IMR-90 (cell line): ENCODE results near the gene HCFC1R1. TPM values are rescaled to one million over a fixed set of nuclear protein-coding genes. Genes with fewer than 3 reads are reported as not detected.
A peak's percentile ranks its signal among the peaks of the same experiment; 100 is the strongest.

Experiments used
- ATAC-seq: fragments of 200-7000 bp; cut with Tn5 transposase; 2 replicates; pipeline ENCODE4 v1.9.1; 2020; ENCODE audit warnings: low read depth, mild to moderate bottlenecking, moderate library complexity
- BruUV-seq: library from RNA; stranded (reverse); fragments of 400-500 nt; replicated peaks from 2 replicates; lab custom pipeline; 2021; lab: Mats Ljungman, UMichigan
- CTCF ChIA-PET: fragments of 300-600 bp; formaldehyde crosslinking; extraction: SDS; loops from one replicate; lab custom pipeline; 2021; ENCODE audit warnings: antibody characterized with exemption; lab: Yijun Ruan, JAX
- POLR2A ChIA-PET: fragments of 300-600 bp; sonication (Branson Sonifier 250); formaldehyde crosslinking; loops from one replicate; lab custom pipeline; 2022; ENCODE audit warnings: antibody characterized with exemption; ENCODE audit not compliant: unreplicated experiment; lab: Charles Lee
- DNase-seq: peaks from one replicate; pipeline ENCODE4 v3.0.0; 2013
- H2AFZ ChIP-seq: replicated peaks from 2 replicates; pipeline ENCODE3; 2013; ENCODE audit warnings: low read length, mild to moderate bottlenecking; ENCODE audit not compliant: poor library complexity
- H2AK5ac ChIP-seq: 2 replicates; pipeline ENCODE4 v1.6.1; 2013; ENCODE audit warnings: low read depth, low read length, inconsistent platforms
- H2AK9ac ChIP-seq: replicated peaks from 2 replicates; pipeline ENCODE3; 2013; ENCODE audit warnings: mild to moderate bottlenecking, low read depth, low read length, moderate library complexity; ENCODE audit not compliant: poor library complexity
- H2BK120ac ChIP-seq: 2 replicates; pipeline ENCODE4 v1.6.1; 2013; ENCODE audit warnings: low read depth, low read length, inconsistent platforms
- H2BK15ac ChIP-seq: 3 replicates; pipeline ENCODE4 v1.6.1; 2013; ENCODE audit warnings: low read depth, low read length, inconsistent platforms
- H2BK20ac ChIP-seq: 2 replicates; pipeline ENCODE4 v1.6.1; 2013; ENCODE audit warnings: low read depth, mild to moderate bottlenecking, inconsistent platforms, low read length, moderate library complexity
- H2BK5ac ChIP-seq: 2 replicates; pipeline ENCODE4 v1.6.1; 2013; ENCODE audit warnings: mild to moderate bottlenecking, low read depth, low read length, inconsistent platforms; ENCODE audit not compliant: poor library complexity, severe bottlenecking
- H3K14ac ChIP-seq: replicated peaks from 2 replicates; pipeline ENCODE4 v1.6.1; 2013; ENCODE audit warnings: low read depth, low read length, inconsistent platforms
- H3K18ac ChIP-seq: 2 replicates; pipeline ENCODE4 v1.6.1; 2013; ENCODE audit warnings: low read depth, low read length, control low read depth
- H3K23ac ChIP-seq: 2 replicates; pipeline ENCODE4 v1.6.1; 2013; ENCODE audit warnings: low read depth, low read length, inconsistent platforms
- H3K27ac ChIP-seq: 2 replicates; pipeline ENCODE4 v1.5.1; 2013; ENCODE audit warnings: mild to moderate bottlenecking, control low read depth, low read length; ENCODE audit not compliant: insufficient read depth
- H3K27me3 ChIP-seq: 2 replicates; pipeline ENCODE4 v1.6.1; 2013; ENCODE audit warnings: low read length; ENCODE audit not compliant: control insufficient read depth, insufficient read depth
- H3K36me3 ChIP-seq: 2 replicates; pipeline ENCODE4 v1.6.1; 2013; ENCODE audit warnings: low read length, mixed read lengths; ENCODE audit not compliant: control insufficient read depth, insufficient read depth
- H3K4ac ChIP-seq: 2 replicates; pipeline ENCODE4 v1.6.1; 2013; ENCODE audit warnings: low read depth, low read length, inconsistent platforms
- H3K4me1 ChIP-seq: 2 replicates; pipeline ENCODE4 v1.6.1; 2013; ENCODE audit warnings: low read length, mixed read lengths; ENCODE audit not compliant: control insufficient read depth, insufficient read depth
- H3K4me2 ChIP-seq: 2 replicates; pipeline ENCODE4 v1.6.1; 2013; ENCODE audit warnings: low read depth, mild to moderate bottlenecking, control low read depth, low read length, moderate library complexity
- H3K4me3 ChIP-seq: 2 replicates; pipeline ENCODE4 v1.5.1; 2013; ENCODE audit warnings: low read depth, mild to moderate bottlenecking, control low read depth, low read length, moderate library complexity; ENCODE audit not compliant: insufficient read depth
- H3K56ac ChIP-seq: 2 replicates; pipeline ENCODE4 v1.6.1; 2013; ENCODE audit warnings: low read length, inconsistent platforms; ENCODE audit not compliant: insufficient read depth; ENCODE audit errors: extremely low read depth
- H3K79me1 ChIP-seq, 2 experiments: 2 replicates each; pipeline ENCODE4 v1.6.1; 2013; ENCODE audit warnings: low read length in 2 of 2, inconsistent platforms in 1 of 2, low read depth in 1 of 2
- H3K9ac ChIP-seq: 2 replicates; pipeline ENCODE4 v1.6.1; 2013; ENCODE audit warnings: low read depth, low read length, control low read depth
- H3K9me1 ChIP-seq: 2 replicates; pipeline ENCODE4 v1.6.1; 2013; ENCODE audit warnings: low read length, inconsistent platforms; ENCODE audit not compliant: insufficient read depth
- H3K9me3 ChIP-seq: 2 replicates; pipeline ENCODE4 v1.6.1; 2013; ENCODE audit warnings: low read length; ENCODE audit not compliant: control insufficient read depth, insufficient read depth
- H4K20me1 ChIP-seq: 2 replicates; pipeline ENCODE4 v1.6.1; 2013; ENCODE audit warnings: low read length, inconsistent platforms; ENCODE audit not compliant: insufficient read depth
- H4K5ac ChIP-seq: 2 replicates; pipeline ENCODE4 v1.6.1; 2013; ENCODE audit warnings: mild to moderate bottlenecking, low read depth, low read length, control low read depth
- H4K8ac ChIP-seq, 2 experiments: 2 replicates each; pipeline ENCODE4 v1.6.1; 2013; ENCODE audit warnings: low read depth in 2 of 2, low read length in 2 of 2, control low read depth in 1 of 2, inconsistent platforms in 1 of 2
- H4K91ac ChIP-seq: 2 replicates; pipeline ENCODE4 v1.6.1; 2013; ENCODE audit warnings: low read depth, low read length, inconsistent platforms; ENCODE audit not compliant: insufficient read depth
- BHLHE40 ChIP-seq: fragments of 150-350 bp; IDR thresholded peaks from 2 replicates; pipeline ENCODE4 v1.6.1; 2016; ENCODE audit warnings: mild to moderate bottlenecking, low read depth, low read length
- CEBPB ChIP-seq: IDR thresholded peaks from 2 replicates; pipeline ENCODE4 v1.6.1; 2012; ENCODE audit warnings: low read depth, low read length, improper control_type of control experiment
- CHD1 ChIP-seq: IDR thresholded peaks from 2 replicates; pipeline ENCODE4 v1.6.1; 2012; ENCODE audit warnings: low read depth, low read length, improper control_type of control experiment
- CTCF ChIP-seq: conservative IDR thresholded peaks from 2 replicates; pipeline ENCODE4 v1.5.1; 2012; ENCODE audit warnings: mild to moderate bottlenecking, low read depth, low read length, improper control_type of control experiment
- FOS ChIP-seq: fragments of 150-350 bp; IDR thresholded peaks from 2 replicates; pipeline ENCODE4 v1.6.1; 2016; ENCODE audit warnings: low read depth, low read length
- MAFK ChIP-seq: IDR thresholded peaks from 2 replicates; pipeline ENCODE4 v1.6.1; 2012; ENCODE audit warnings: low read depth, low read length, improper control_type of control experiment
- MAZ ChIP-seq: IDR thresholded peaks from 2 replicates; pipeline ENCODE4 v1.6.1; 2012; ENCODE audit warnings: low read depth, mild to moderate bottlenecking, low read length, improper control_type of control experiment, moderate library complexity, borderline replicate concordance
- NFE2L2 ChIP-seq: fragments of 150-350 bp; IDR thresholded peaks from 2 replicates; pipeline ENCODE4 v1.6.1; 2016; ENCODE audit warnings: low read depth, mild to moderate bottlenecking, low read length
- RAD21 ChIP-seq: IDR thresholded peaks from 2 replicates; pipeline ENCODE4 v1.6.1; 2012; ENCODE audit warnings: low read length, improper control_type of control experiment
- RFX5 ChIP-seq: IDR thresholded peaks from 2 replicates; pipeline ENCODE4 v1.8.0; 2012; ENCODE audit warnings: low read depth, mild to moderate bottlenecking, low read length, moderate library complexity
- WGBS, 2 experiments: methylation state at CpG; one replicate each; pipeline versions ENCODE4 v1.1.5 to v1.1.7; 2013; ENCODE audit warnings: missing lambda C conversion rate in 2 of 2; ENCODE audit not compliant: insufficient read length in 1 of 2; ENCODE audit errors: extremely low coverage in 2 of 2; 5-methylcytosine and 5-hydroxymethylcytosine counted together
- dilution Hi-C: fragments of 300-500 bp; cut with HindIII; formaldehyde crosslinking; loops from one replicate; pipeline ENCODE4 v1.14.3; 2018; ENCODE audit warnings: low sequenced_read_pairs; ENCODE audit not compliant: unreplicated experiment
- in situ Hi-C: fragments of 300-500 bp; cut with MboI; formaldehyde crosslinking; loops from 3 replicates; pipeline ENCODE4 v1.14.3; 2019; ENCODE audit warnings: low sequenced_read_pairs, inconsistent platforms, mixed read lengths
- intact Hi-C: fragments of 100-400 bp; cut with micrococcal nuclease; formaldehyde crosslinking; loops from 2 replicates; pipeline ENCODE4 v1.10.0; 2022
- polyA plus RNA-seq, 3 experiments: library from polyadenylated mRNA; depleted of rRNA; stranded (reverse); fragments of >200 nt; gene quantifications; 2 replicates each; pipeline ENCODE4 v1.2.3, GENCODE V29; 2012; ENCODE audit warnings: low replicate concordance in 1 of 3
- total RNA-seq: library from RNA; depleted of rRNA; stranded (reverse); fragments of >200 nt; gene quantifications from 2 replicates; pipeline ENCODE4 v1.2.3, GENCODE V29; 2012

HCFC1R1 gene
- total and polyA plus RNA-seq, 2 of the 4 experiments (the other 2 are of a cell fraction) = 7.2 to 57.9 TPM

GRCh38 chr16:3007957-3008689 lies 15.6 kb downstream of the HCFC1R1 start:
- Histone ChIP-seq H3K56ac (no peak overlapping the region), H2AK5ac (peak overlapping the region; percentile 24; the same call in 1 of the 2 replicates), H2AK9ac (no peak overlapping the region), H2BK15ac (no peak overlapping the region; the same call in 2 of the 3 replicates), H3K4me2 (no peak overlapping the region), H2BK20ac (no peak overlapping the region), H3K4ac (no peak overlapping the region), H3K14ac (no peak overlapping the region), H3K9me1 (no peaks in the 10 kb centered on the region), H2BK120ac (no peak overlapping the region), H2AFZ (no peak overlapping the region), H3K27ac (no peak overlapping the region), H3K4me1 (peaks cover 3% of the 10 kb centered on the region; the same call in 1 of the 2 replicates), H3K9ac (no peak overlapping the region), H4K8ac (no peak overlapping the region), H4K91ac (no peak overlapping the region), H2BK5ac (no peak overlapping the region), H3K79me1 (no peaks in the 10 kb centered on the region), H4K20me1 (no peaks in the 10 kb centered on the region), H3K27me3 (peaks cover 38% of the 10 kb centered on the region), H3K18ac (no peak overlapping the region), H4K5ac (no peak overlapping the region), H3K36me3 (no peaks in the 10 kb centered on the region), H3K9me3 (no peaks in the 10 kb centered on the region), H3K23ac (no peak overlapping the region), H3K4me3 (no peak overlapping the region)
- BruUV-seq = no TSS peak
- DNase-seq (no peak), ATAC-seq (no peak)
- POLR2A ChIA-PET = no interaction called here
- in situ Hi-C loops = no loop called here
- WGBS, 2 experiments = 67% methylated on average over 3 of the region's 17 CpGs; no CpG with 5 or more reads in 1 of the 2 experiments
- dilution Hi-C loops = no loop called here
- intact Hi-C loops = no loop called here
- CTCF ChIA-PET = interaction anchor here (1.1 kb wide), 1 partner anchor 24 kb away, joined by 3 read pairs; no protein-coding TSS in a partner anchor
- TF ChIP-seq CHD1 (no peak), RFX5 (no peak), FOS (no peak), BHLHE40 (no peak), CTCF (no peak), NFE2L2 (no peak), MAFK (no peak), MAZ (no peak), RAD21 (no peak), CEBPB (no peak)
